VCaP (cell line): Measurements from ENCODE around the gene SLC25A6.

Experiments used
- H3K27ac ChIP-seq: fragments of 450-650 bp; 2 replicates; pipeline ENCODE4 v1.5.1; 2017
- CTCF ChIP-seq: fragments of 450-650 bp; conservative IDR thresholded peaks from 2 replicates; pipeline ENCODE4 v1.5.1; 2017; ENCODE audit warnings: mild to moderate bottlenecking, moderate library complexity

The SLC25A6 gene

DNA sequence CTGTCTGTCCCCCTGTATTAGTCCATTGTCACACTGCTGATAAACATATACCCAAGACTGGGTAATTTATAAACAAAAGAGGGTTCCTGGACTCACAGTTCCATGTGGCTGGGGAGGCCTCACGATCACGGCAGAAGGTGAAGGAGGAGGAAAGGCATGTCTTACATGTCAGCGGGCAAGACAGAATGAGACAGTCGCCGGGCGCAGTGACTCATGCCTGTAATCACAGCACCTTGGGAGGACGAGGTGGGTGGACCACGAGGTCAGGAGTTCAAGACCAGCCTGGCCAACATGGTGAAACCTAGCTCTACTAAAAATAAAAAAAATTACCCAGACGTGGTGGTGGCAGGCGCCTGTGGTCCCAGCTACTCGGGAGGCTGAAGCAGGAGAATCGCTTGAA is 30.6 kb downstream of the SLC25A6 start:
- TF ChIP-seq CTCF: no peak
- H3K27ac ChIP-seq: no peak overlapping the region

DNA sequence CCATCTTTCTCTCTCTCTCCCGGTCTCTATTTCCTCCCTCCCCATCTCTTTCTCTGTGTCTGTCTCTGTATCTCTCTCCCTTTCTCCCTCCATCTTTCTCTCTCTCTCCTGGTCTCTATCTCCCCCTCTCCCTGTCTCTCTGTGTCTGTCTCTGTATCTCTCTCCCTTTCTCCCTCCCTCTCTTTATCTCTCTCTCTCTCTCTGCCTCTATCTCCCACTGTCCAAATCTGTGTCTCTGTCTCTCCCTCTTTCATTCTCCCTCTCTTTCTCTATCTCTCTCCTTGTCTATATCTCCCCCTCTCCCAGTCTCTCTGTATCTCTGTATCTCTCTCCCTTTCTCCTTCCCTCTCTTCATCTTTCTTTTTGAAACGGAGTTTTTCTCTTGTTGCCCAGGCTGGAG is 31.7 kb downstream of the SLC25A6 start:
- no peak for TF ChIP-seq CTCF
- H3K27ac ChIP-seq: no peak overlapping the region

GRCh38 chrX:1359477-1359873 is 32.4 kb downstream of the SLC25A6 start:
- H3K27ac ChIP-seq: no peak overlapping the region
- TF ChIP-seq CTCF: no peak

GRCh38 chrX:1358793-1359476 is 33.0 kb downstream of the SLC25A6 start:
- TF ChIP-seq CTCF: no peak
- no peak overlapping the region for H3K27ac ChIP-seq

GRCh38 chrX:1357993-1358392 is 33.9 kb downstream of the SLC25A6 start:
- no peak for TF ChIP-seq CTCF
- no peak overlapping the region for H3K27ac ChIP-seq

- no peak overlapping the region for H3K27ac ChIP-seq
- no peak for TF ChIP-seq CTCF
Observed at GRCh38 chrX:1355131-1356046, 36.5 kb downstream of the SLC25A6 start.
